ENCODE data around the gene SH3GL3. TPM values are rescaled to one million over a fixed set of nuclear protein-coding genes. Genes with fewer than 3 reads are reported as not detected.

SH3GL3 gene
- total RNA-seq, 1 donor from 2014 or later, result not detected

- Mint-ChIP-seq H3K27ac (no peak overlapping the region), H3K9me3 (no peaks in the 10 kb centered on the region), H3K4me3 (no peak overlapping the region), H3K36me3 (ENCODE audit: low read depth) (no peaks in the 10 kb centered on the region), H3K27me3 (peaks cover 31% of the 10 kb centered on the region), H3K4me1 (no peaks in the 10 kb centered on the region)
- intact Hi-C loops (cut with micrococcal nuclease), result no loop called here
- peak; percentile 45 for DNase-seq
Observed at GRCh38 chr15:83652626-83653204, 205.6 kb downstream of the SH3GL3 start.

- Mint-ChIP-seq H3K36me3 (ENCODE audit: low read depth) (no peaks in the 10 kb centered on the region), H3K9me3 (no peaks in the 10 kb centered on the region), H3K27me3 (peaks cover 31% of the 10 kb centered on the region), H3K4me3 (no peak overlapping the region), H3K4me1 (no peaks in the 10 kb centered on the region), H3K27ac (no peak overlapping the region)
- no peak for DNase-seq
- intact Hi-C loops (cut with micrococcal nuclease), result no loop called here
Observed at GRCh38 chr15:83653288-83653638, 206.1 kb downstream of the SH3GL3 start.

- Mint-ChIP-seq H3K36me3 (ENCODE audit: low read depth) (no peaks in the 10 kb centered on the region), H3K4me3 (no peak within 1 kb of the TSS), H3K9me3 (no peaks in the 10 kb centered on the region), H3K4me1 (no peaks in the 10 kb centered on the region), H3K27ac (no peak within 1 kb of the TSS), H3K27me3 (peaks cover 31% of the 10 kb centered on the region)
- intact Hi-C loops (cut with micrococcal nuclease), result no loop called here
- peak; percentile 33 for DNase-seq
Observed at GRCh38 chr15:83653639-83654378, 206.7 kb downstream of the SH3GL3 start, which contains the start of gene ADAMTSL3. Gene ADAMTSL3 (plus strand): TSS chr15:83654123. CDS start chr15:83655762, 1,639 bp downstream.

DNA sequence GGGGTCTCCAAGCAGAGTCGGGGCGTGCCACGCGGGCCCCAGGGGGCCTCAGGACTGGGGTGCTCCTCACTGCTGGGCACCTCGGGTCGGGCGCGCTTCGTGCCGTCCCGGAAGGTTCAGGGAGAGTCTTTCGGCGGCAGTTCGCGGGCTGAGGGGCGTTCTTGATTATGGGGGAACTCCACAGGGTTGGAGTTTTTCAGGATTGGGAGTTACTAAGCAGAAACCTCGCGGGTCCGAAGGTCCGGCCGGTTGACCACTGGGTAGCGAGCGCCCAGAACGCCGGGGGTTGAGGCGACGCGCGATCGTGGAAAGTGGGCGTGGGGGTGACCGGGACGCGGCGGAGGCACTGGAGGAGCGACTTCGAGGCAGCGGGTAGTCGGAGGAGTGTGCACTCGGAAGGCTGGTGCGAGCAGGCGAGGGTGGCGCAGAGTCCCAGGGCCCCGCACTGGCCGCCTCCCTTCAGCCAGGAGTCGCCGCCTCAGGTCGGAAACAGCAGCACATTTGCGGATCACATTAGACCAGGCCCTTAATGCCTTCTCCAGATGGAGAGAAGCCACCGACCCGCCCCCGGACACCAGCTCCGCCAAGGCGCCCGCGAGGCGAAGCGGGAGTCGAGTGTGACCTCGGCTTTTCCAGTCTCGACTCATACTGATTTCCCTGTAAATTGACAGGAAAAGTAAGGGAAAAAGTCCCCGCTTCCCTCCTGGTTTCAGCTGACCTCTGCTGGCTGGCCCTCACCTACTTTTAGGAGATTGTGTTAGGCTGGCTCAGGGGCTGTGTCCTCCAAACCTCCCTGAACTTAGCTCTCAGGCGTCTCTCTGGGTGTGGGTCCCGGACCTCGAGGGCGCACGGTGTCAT is 207.5 kb downstream of the SH3GL3 start:
- H3K27me3 Mint-ChIP-seq, result peaks cover 31% of the 10 kb centered on the region
- H3K9me3 Mint-ChIP-seq, result no peaks in the 10 kb centered on the region
- H3K4me1 Mint-ChIP-seq, result no peaks in the 10 kb centered on the region
- H3K4me3 Mint-ChIP-seq, result no peak overlapping the region
- DNase-seq, result peak; percentile 37
- intact Hi-C loops (cut with micrococcal nuclease), result no loop called here
- H3K27ac Mint-ChIP-seq, result no peak overlapping the region
- no peaks in the 10 kb centered on the region for H3K36me3 Mint-ChIP-seq (ENCODE audit: low read depth)

DNA sequence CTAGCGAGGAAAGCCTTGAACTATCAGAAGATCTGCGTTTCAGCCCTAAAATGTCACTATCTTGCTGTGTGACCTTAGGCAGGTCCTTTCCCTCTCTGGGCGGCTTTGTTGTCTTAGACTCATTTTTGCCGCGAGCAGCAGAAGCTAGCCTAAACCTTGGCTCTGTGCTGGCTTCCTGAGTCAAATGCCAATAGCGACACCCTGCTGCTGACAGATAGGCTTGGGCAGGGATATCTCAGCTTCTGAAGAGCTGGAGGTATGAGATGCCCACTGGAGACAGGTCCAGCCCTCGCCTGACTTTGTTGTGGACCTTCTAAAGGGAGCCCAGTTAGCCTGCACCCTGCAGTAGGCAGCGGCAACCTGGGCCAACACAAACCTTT is 208.1 kb downstream of the SH3GL3 start:
- H3K4me3 Mint-ChIP-seq, result no peak overlapping the region
- H3K9me3 Mint-ChIP-seq, result no peaks in the 10 kb centered on the region
- intact Hi-C loops (cut with micrococcal nuclease), result no loop called here
- H3K36me3 Mint-ChIP-seq (ENCODE audit: low read depth), result no peaks in the 10 kb centered on the region
- H3K27me3 Mint-ChIP-seq, result peaks cover 31% of the 10 kb centered on the region
- no peak overlapping the region for H3K27ac Mint-ChIP-seq
- peak; percentile 40 for DNase-seq
- H3K4me1 Mint-ChIP-seq, result no peaks in the 10 kb centered on the region

GRCh38 chr15:83656192-83656591 is 209.1 kb downstream of the SH3GL3 start:
- Mint-ChIP-seq H3K27me3 (peaks cover 31% of the 10 kb centered on the region), H3K27ac (no peak overlapping the region), H3K4me1 (no peaks in the 10 kb centered on the region), H3K9me3 (no peaks in the 10 kb centered on the region), H3K4me3 (no peak overlapping the region), H3K36me3 (ENCODE audit: low read depth) (no peaks in the 10 kb centered on the region)
- no peak for DNase-seq
- intact Hi-C loops (cut with micrococcal nuclease), result no loop called here

DNA sequence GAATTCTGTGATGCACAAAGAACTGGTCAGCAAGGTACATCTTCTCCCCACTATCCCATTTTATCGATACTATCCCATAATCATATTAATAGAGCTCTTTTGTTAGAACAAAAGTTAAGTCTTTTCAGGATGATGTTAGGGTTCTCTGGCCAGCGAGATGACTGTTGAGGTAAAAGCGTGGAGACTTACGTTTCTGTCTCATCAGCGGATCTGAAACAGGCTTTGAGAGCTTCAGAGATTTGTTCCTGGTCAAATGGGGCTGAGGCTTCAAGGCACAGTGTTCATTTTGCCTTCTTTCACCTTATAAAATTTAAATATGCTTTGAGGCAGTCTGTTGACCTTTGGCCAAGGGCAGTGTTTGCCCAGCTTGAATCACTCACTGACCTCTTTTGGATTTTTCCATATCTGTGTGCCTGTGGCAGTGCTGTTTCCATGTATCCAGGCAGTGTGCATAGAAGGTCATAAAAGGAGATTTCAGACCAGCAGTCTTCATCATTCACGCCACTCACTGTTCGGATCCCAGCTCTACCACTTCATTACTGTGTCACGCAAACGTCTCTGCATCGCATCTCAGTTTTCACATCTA is 209.9 kb downstream of the SH3GL3 start:
- Mint-ChIP-seq H3K4me3 (no peak overlapping the region), H3K9me3 (no peaks in the 10 kb centered on the region), H3K36me3 (ENCODE audit: low read depth) (no peaks in the 10 kb centered on the region), H3K27ac (no peak overlapping the region), H3K4me1 (no peaks in the 10 kb centered on the region), H3K27me3 (peaks cover 27% of the 10 kb centered on the region)
- DNase-seq, result no peak
- intact Hi-C loops (cut with micrococcal nuclease), result no loop called here

GRCh38 chr15:83657549-83657948 is 210.4 kb downstream of the SH3GL3 start:
- H3K4me1 Mint-ChIP-seq, result no peaks in the 10 kb centered on the region
- no peak overlapping the region for H3K4me3 Mint-ChIP-seq
- peaks cover 22% of the 10 kb centered on the region for H3K27me3 Mint-ChIP-seq
- no peak overlapping the region for H3K27ac Mint-ChIP-seq
- no peaks in the 10 kb centered on the region for H3K9me3 Mint-ChIP-seq
- intact Hi-C loops (cut with micrococcal nuclease), result no loop called here
- no peaks in the 10 kb centered on the region for H3K36me3 Mint-ChIP-seq (ENCODE audit: low read depth)
- no peak for DNase-seq

DNA sequence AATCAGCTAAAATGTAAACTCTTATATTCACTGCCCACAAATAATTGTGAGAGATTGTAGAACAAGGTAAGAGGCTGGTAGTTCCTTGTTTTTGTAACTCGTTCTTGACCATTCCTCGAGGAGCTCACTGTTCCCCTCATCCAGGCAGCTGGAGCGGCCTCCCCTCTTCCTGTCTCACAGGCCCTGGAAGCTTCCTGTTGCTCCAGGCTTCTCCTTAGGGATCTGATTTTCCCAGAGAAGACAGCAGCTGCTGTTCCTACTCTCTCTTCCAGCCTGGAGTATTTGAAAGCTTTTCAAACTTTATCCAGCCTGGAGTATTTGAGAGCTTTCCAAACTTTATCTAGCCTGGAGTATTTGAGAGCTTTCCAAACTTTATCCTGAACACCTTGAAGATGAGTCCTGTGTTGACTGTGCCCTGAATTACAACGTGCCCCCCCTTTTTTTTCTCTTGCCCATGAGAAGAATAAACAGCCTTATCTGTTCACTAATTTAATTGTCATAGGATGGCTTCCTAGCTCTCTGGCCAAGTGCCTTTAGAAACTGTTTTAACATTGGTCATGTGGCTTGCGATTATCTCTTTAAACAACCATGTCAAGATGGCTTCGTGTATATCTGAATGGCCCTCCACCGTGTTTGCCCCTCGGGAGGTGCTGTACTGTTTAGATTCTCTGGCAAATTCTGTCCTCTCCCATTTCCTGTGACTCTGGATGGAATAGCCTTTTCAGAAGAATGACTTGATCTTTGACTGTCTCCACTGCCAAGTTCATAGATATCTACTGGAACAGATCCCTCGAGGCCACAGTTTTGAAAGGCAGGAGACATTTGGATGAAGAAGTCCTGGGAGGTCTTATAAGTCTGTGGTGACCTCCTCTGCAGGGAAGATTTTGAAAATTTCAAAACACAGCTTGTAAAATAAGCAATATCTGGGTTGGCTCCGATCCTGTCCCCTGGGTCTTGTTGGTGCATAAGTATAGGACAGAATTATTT is 211.6 kb downstream of the SH3GL3 start:
- no peaks in the 10 kb centered on the region for H3K36me3 Mint-ChIP-seq (ENCODE audit: low read depth)
- H3K4me3 Mint-ChIP-seq, result no peak overlapping the region
- no peak overlapping the region for H3K27ac Mint-ChIP-seq
- peaks cover 15% of the 10 kb centered on the region for H3K27me3 Mint-ChIP-seq
- DNase-seq, result peak; percentile 25
- H3K4me1 Mint-ChIP-seq, result no peaks in the 10 kb centered on the region
- H3K9me3 Mint-ChIP-seq, result no peaks in the 10 kb centered on the region
- intact Hi-C loops (cut with micrococcal nuclease), result no loop called here

DNA sequence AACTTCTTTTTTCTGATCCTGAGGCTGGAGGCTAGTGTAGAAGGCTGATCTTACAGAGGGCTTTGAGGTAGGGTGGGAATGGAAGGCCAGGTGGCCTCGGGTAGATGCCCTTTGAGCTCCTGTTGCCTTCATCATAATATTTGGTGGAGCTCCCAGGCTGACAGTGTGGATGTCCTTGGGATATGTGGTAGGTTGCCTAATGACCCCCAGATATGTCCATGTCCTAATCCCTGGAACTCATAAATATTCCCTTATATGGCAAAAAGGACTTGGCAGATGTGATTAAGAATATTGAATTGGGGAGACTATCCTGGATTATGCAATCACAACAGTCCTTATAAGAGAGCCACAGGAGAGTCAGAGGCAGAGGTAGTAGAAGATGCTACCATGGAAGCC is 212.3 kb downstream of the SH3GL3 start:
- H3K4me1 Mint-ChIP-seq, result no peaks in the 10 kb centered on the region
- H3K9me3 Mint-ChIP-seq, result no peaks in the 10 kb centered on the region
- no peak overlapping the region for H3K4me3 Mint-ChIP-seq
- no peaks in the 10 kb centered on the region for H3K36me3 Mint-ChIP-seq (ENCODE audit: low read depth)
- intact Hi-C loops (cut with micrococcal nuclease), result no loop called here
- peaks cover 13% of the 10 kb centered on the region for H3K27me3 Mint-ChIP-seq
- no peak overlapping the region for H3K27ac Mint-ChIP-seq
- peak; percentile 24 for DNase-seq

DNA sequence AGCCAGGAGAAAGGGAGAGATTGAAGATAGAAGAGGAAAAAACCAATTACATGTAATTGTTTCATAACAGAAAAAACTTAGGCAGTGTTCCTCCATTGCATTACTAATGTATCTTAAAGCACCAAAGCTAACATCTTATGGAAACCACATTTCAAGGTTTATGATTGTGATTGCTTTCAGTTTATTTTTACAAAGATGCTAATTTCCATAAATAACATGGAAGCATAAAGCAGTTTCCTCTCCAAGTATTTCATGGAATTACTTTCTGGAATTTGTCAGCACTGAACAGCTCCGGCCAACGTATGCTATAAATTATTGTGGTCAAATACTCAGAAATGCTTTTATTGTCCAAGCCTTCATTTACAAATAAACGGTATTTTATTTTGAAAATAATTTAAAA is 218.3 kb downstream of the SH3GL3 start:
- H3K4me1 Mint-ChIP-seq, result no peaks in the 10 kb centered on the region
- H3K27ac Mint-ChIP-seq, result no peak overlapping the region
- no peak overlapping the region for H3K4me3 Mint-ChIP-seq
- DNase-seq, result no peak
- intact Hi-C loops (cut with micrococcal nuclease), result no loop called here
- H3K27me3 Mint-ChIP-seq, result no peaks in the 10 kb centered on the region
- no peaks in the 10 kb centered on the region for H3K36me3 Mint-ChIP-seq (ENCODE audit: low read depth)
- H3K9me3 Mint-ChIP-seq, result no peaks in the 10 kb centered on the region
